ENCODE results near the gene MICAL3. TPM values are rescaled to one million over a fixed set of nuclear protein-coding genes. Genes with fewer than 3 reads are reported as not detected.
"Not testable (repeated sequence)": the region's sequence is repeated elsewhere in the genome, so short reads cannot be mapped to it uniquely, and the experiment has no call there.

The MICAL3 gene
- total RNA-seq, 4 donors from 2014 or later, result 6.0 to 9.8 (median 8.1) TPM

DNA sequence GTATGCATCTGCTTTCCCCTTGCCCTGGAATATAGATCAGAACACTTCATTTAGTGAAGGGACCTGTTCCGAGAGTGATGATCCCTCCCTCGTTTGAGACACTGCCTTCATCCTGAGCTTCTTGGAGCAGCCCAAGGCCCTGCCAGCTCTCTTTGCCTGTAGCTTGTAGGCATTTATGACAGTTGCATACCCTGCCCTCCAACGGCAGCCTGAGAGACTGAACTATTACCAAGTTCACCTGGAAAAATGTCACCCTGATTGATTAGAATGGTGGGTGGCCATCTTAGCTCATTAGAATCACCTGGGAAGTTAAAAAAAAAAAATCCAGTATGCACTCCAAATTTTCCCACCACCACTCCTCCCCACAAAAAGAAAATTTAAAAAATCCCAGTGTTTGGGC, 1.5 kb downstream of the MICAL3 start:
- H3K27me3 ChIP-seq, result no peaks in the 10 kb centered on the region
- H3K4me3 ChIP-seq, result peak overlapping the region in 1 of 4 donors; percentile 66
- ATAC-seq (no peak), DNase-seq (no peak)
- TF ChIP-seq, protein P1, sequence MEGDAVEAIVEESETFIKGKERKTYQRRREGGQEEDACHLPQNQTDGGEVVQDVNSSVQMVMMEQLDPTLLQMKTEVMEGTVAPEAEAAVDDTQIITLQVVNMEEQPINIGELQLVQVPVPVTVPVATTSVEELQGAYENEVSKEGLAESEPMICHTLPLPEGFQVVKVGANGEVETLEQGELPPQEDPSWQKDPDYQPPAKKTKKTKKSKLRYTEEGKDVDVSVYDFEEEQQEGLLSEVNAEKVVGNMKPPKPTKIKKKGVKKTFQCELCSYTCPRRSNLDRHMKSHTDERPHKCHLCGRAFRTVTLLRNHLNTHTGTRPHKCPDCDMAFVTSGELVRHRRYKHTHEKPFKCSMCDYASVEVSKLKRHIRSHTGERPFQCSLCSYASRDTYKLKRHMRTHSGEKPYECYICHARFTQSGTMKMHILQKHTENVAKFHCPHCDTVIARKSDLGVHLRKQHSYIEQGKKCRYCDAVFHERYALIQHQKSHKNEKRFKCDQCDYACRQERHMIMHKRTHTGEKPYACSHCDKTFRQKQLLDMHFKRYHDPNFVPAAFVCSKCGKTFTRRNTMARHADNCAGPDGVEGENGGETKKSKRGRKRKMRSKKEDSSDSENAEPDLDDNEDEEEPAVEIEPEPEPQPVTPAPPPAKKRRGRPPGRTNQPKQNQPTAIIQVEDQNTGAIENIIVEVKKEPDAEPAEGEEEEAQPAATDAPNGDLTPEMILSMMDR (IDR thresholded peaks at IDR 0.05 in 4 of 5, conservative IDR thresholded peaks at IDR 0.05 in 1 of 5), result no peak
- no peak for TF ChIP-seq POLR2A (IDR thresholded peaks at IDR 0.05)
- H3K36me3 ChIP-seq, result no peaks in the 10 kb centered on the region
- intact Hi-C loops (cut with DNase I; ENCODE audit: low total_unique reads), result loop anchor here (1.0 to 5.0 kb wide), 3 partner anchors 34 to 112 kb away; no protein-coding TSS in a partner anchor
- H3K9me3 ChIP-seq, result no peaks in the 10 kb centered on the region
- H3K27ac ChIP-seq, result peak overlapping the region; percentile 89 to 95 (median 94)
- peaks cover 19 to 32% of the 10 kb centered on the region in 2 donors for H3K4me1 ChIP-seq
- in situ Hi-C loops (cut with MboI; ENCODE audit: low sequenced_read_pairs in 4 of 4), result loop anchor here in 1 of 4 donors (5.0 to 10.0 kb wide), 2 partner anchors 111 to 188 kb away; no protein-coding TSS in a partner anchor

DNA sequence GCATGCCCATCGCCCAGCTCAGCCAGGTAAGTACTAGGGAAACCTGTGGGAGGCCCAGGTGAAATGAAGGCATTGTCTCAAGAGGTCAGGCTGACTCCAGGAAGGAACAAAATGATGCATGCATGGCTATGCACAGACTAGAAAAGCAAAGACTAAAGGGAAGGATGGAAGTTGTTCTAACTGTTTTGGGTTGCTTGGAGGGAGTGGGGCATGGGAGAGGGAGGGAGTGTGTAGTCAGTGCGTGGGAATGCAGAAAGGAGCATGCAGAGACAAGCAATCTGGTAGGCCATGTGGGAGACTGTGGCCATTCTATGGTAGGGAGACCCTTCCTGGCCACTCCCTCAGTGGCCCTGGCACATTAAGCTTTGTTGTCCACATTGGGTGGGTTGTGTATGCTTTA, 2.9 kb downstream of the MICAL3 start:
- no peaks in the 10 kb centered on the region for H3K27me3 ChIP-seq
- H3K36me3 ChIP-seq, result no peaks in the 10 kb centered on the region
- no peak for DNase-seq
- no peak for TF ChIP-seq POLR2A (IDR thresholded peaks at IDR 0.05)
- TF ChIP-seq, protein P1 (IDR thresholded peaks at IDR 0.05 in 4 of 5, conservative IDR thresholded peaks at IDR 0.05 in 1 of 5), result no peak
- H3K4me3 ChIP-seq, result no peak overlapping the region
- in situ Hi-C loops (cut with MboI; ENCODE audit: low sequenced_read_pairs in 4 of 4), result loop anchor here in 1 of 4 donors (5.0 to 10.0 kb wide), 2 partner anchors 109 to 187 kb away; no protein-coding TSS in a partner anchor
- intact Hi-C loops (cut with DNase I; ENCODE audit: low total_unique reads), result loop anchor here (5.0 kb wide), 1 partner anchor 36 kb away; no protein-coding TSS in a partner anchor
- peaks cover 14 to 30% of the 10 kb centered on the region in 2 donors for H3K4me1 ChIP-seq
- no peak for ATAC-seq
- peak overlapping the region in 3 of 4 donors; percentile 89 to 94 (median 93) for H3K27ac ChIP-seq
- no peaks in the 10 kb centered on the region for H3K9me3 ChIP-seq

DNA sequence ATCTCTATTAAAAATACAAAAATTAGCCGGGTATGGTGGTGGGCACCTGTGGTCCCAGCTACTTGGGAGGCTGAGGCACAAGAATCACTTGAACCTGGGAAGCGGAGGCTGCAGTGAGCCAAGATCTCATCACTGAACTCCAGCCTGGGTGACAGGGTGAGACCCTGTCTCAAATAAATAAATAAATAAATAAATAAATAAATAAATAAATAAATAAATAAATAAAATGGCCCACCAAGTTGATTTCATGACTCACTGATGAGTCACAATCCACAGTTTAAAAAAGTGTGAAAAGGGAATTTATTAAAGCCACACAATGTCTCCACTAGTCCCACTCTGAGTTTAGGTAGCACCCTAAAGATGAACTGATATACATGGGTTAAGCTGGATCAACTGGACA, 3.6 kb downstream of the MICAL3 start:
- intact Hi-C loops (cut with DNase I; ENCODE audit: low total_unique reads) (loop anchor here (5.0 kb wide), 1 partner anchor 37 kb away; no protein-coding TSS in a partner anchor), in situ Hi-C loops (cut with MboI; ENCODE audit: low sequenced_read_pairs in 4 of 4) (loop anchor here in 1 of 4 donors (5.0 to 10.0 kb wide), 2 partner anchors 108 to 186 kb away; no protein-coding TSS in a partner anchor)
- peaks cover 14 to 30% of the 10 kb centered on the region in 2 donors for H3K4me1 ChIP-seq
- not testable (repeated sequence) for H3K27me3 ChIP-seq, DNase-seq, H3K4me3 ChIP-seq, H3K36me3 ChIP-seq, H3K9me3 ChIP-seq, ATAC-seq
- H3K27ac ChIP-seq, result peak overlapping the region in 1 of 4 donors; percentile 13

DNA sequence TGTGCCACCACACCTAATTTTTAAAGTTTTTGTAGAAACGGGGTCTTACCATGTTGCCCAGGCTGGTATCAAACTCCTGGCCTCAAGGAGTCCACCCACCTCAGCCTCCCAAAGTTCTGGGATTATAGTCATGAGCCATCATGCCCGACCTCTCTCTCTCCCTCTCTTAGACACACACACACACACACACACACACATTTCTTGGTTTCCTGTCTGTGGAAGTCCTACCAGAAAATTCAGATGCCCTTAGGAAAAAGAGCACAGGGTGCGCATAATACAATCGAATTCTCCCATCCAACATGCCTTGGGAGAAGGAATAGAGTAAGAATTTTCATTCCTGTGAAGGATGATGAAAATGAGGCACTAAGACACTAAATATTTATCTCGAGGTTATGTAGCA, 10.4 kb downstream of the MICAL3 start:
- H3K4me1 ChIP-seq, result peaks cover 0 to 2% of the 10 kb centered on the region in 2 donors
- no peaks in the 10 kb centered on the region for H3K9me3 ChIP-seq
- DNase-seq, result no peak
- H3K27me3 ChIP-seq, result no peaks in the 10 kb centered on the region
- H3K4me3 ChIP-seq, result no peak overlapping the region
- intact Hi-C loops (cut with DNase I; ENCODE audit: low total_unique reads) (no loop called here), in situ Hi-C loops (cut with MboI; ENCODE audit: low sequenced_read_pairs in 4 of 4) (loop anchor here in 1 of 4 donors (10.0 kb wide), 1 partner anchor 51 kb away; no protein-coding TSS in a partner anchor)
- H3K36me3 ChIP-seq, result no peaks in the 10 kb centered on the region
- TF ChIP-seq, protein P1 (IDR thresholded peaks at IDR 0.05 in 4 of 5, conservative IDR thresholded peaks at IDR 0.05 in 1 of 5), result no peak
- H3K27ac ChIP-seq, result no peak overlapping the region
- no peak for ATAC-seq

DNA sequence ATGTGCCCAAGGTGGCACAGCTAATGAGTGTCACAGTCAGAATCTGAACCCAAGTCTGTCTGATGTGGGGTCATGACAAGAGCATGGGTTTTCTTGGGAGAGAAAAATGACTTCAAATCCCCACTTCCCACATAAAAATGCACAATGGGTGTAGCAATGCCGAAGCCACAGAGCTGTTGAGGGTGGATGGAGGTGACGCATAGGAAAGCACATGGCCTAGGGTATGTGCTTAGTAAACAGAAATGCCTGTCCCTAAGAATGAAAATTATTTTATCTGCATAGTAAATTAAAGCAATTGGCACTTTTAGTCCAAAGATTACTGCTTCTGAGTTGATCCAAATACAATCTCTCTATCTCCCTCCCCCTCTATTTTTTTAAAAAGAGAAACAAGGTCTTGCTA, 10.9 kb downstream of the MICAL3 start:
- intact Hi-C loops (cut with DNase I; ENCODE audit: low total_unique reads) (no loop called here), in situ Hi-C loops (cut with MboI; ENCODE audit: low sequenced_read_pairs in 4 of 4) (loop anchor here in 1 of 4 donors (10.0 kb wide), 1 partner anchor 51 kb away; no protein-coding TSS in a partner anchor)
- peaks cover 0 to 2% of the 10 kb centered on the region in 2 donors for H3K4me1 ChIP-seq
- no peak for ATAC-seq
- no peak overlapping the region for H3K4me3 ChIP-seq
- TF ChIP-seq, protein P1 (IDR thresholded peaks at IDR 0.05 in 4 of 5, conservative IDR thresholded peaks at IDR 0.05 in 1 of 5), result no peak
- no peak for TF ChIP-seq POLR2A (IDR thresholded peaks at IDR 0.05)
- no peaks in the 10 kb centered on the region for H3K27me3 ChIP-seq
- no peak for DNase-seq
- no peaks in the 10 kb centered on the region for H3K9me3 ChIP-seq
- no peak overlapping the region for H3K27ac ChIP-seq
- H3K36me3 ChIP-seq, result no peaks in the 10 kb centered on the region
